HL-60 (cell line): ENCODE results near the gene LIPC.

Experiments used
- GABPA ChIP-seq: IDR thresholded peaks from 2 replicates; pipeline ENCODE4 v1.6.1; 2012; ENCODE audit warnings: low read depth
- TF ChIP-seq, protein P1 (sequence below): IDR thresholded peaks from one replicate; pipeline ENCODE4 v1.5.1; 2011; ENCODE audit warnings: low read length, control low read depth, inconsistent platforms; ENCODE audit not compliant: insufficient read depth

DNA sequence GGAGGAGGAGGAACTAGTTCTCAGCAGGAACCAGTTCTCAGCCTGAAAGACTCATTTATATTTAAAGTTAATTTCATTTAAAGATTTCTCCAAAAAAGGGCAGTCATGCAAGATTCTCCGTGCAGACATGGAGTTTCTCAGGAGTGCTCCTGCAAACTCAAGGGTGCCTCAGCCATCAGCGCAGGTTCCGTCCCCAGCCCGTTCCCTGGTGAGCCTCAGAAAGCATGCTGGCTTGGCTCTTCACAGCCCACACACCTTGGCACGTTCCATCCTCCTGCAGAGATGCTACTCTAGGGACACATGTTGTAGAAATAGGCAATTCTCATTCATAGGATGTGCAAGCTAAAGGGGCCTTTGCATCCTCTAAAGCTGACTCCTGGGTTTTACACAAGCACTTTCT lies 123.0 kb downstream of the LIPC start:
- TF ChIP-seq, protein P1, sequence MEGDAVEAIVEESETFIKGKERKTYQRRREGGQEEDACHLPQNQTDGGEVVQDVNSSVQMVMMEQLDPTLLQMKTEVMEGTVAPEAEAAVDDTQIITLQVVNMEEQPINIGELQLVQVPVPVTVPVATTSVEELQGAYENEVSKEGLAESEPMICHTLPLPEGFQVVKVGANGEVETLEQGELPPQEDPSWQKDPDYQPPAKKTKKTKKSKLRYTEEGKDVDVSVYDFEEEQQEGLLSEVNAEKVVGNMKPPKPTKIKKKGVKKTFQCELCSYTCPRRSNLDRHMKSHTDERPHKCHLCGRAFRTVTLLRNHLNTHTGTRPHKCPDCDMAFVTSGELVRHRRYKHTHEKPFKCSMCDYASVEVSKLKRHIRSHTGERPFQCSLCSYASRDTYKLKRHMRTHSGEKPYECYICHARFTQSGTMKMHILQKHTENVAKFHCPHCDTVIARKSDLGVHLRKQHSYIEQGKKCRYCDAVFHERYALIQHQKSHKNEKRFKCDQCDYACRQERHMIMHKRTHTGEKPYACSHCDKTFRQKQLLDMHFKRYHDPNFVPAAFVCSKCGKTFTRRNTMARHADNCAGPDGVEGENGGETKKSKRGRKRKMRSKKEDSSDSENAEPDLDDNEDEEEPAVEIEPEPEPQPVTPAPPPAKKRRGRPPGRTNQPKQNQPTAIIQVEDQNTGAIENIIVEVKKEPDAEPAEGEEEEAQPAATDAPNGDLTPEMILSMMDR, result no peak
- no peak for TF ChIP-seq GABPA
